IPS-20b (cell line): Measurements from ENCODE around the gene POU5F2.

Experiments
- H3K27ac ChIP-seq: one replicate; pipeline ENCODE4 v1.5.1; 2013; ENCODE audit warnings: low read length
- H3K27me3 ChIP-seq: 2 replicates; pipeline ENCODE4 v1.6.1; 2013; ENCODE audit warnings: mild to moderate bottlenecking, low read length, inconsistent platforms; ENCODE audit not compliant: insufficient read depth
- H3K36me3 ChIP-seq: 2 replicates; pipeline ENCODE4 v1.6.1; 2013; ENCODE audit warnings: low read depth, mild to moderate bottlenecking, inconsistent platforms, low read length, moderate library complexity; ENCODE audit not compliant: insufficient read depth
- H3K4me1 ChIP-seq: 2 replicates; pipeline ENCODE4 v1.6.1; 2013; ENCODE audit warnings: mild to moderate bottlenecking, control low read depth, inconsistent platforms, low read length, moderate library complexity; ENCODE audit not compliant: insufficient read depth
- H3K4me3 ChIP-seq: 2 replicates; pipeline ENCODE4 v1.5.1; 2013; ENCODE audit warnings: mild to moderate bottlenecking, low read length, inconsistent platforms
- H3K9ac ChIP-seq: 2 replicates; pipeline ENCODE4 v1.6.1; 2013; ENCODE audit warnings: low read depth, mild to moderate bottlenecking, inconsistent platforms, low read length, moderate library complexity
- H3K9me3 ChIP-seq: 2 replicates; pipeline ENCODE4 v1.6.1; 2013; ENCODE audit warnings: mild to moderate bottlenecking, low read depth, low read length, inconsistent platforms; ENCODE audit not compliant: insufficient read depth

The POU5F2 gene

DNA sequence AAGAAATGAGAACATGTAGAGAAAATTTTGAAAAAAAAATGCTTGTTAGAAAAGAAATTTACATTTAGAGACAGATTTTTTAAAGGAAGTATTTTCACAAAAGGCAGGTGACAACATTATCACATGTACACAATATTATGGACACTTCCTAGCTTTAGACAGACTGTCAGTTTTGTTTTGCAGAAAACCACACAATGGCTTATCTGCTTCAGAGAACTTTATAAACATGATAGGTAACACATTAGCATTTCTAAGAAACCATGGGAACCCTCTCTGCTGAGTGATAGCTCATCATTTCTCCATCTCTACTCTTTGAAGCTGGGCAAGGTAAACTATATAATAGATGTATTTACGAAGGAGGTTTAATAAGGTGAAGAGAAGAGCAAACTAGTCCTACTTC lies 25.6 kb downstream of the POU5F2 start:
- H3K27ac ChIP-seq, result no peak overlapping the region
- no peaks in the 10 kb centered on the region for H3K9me3 ChIP-seq
- H3K4me3 ChIP-seq, result no peak overlapping the region
- no peaks in the 10 kb centered on the region for H3K27me3 ChIP-seq
- H3K4me1 ChIP-seq, result peaks cover 6% of the 10 kb centered on the region; the same call in 1 of the 2 replicates
- no peaks in the 10 kb centered on the region for H3K36me3 ChIP-seq
- H3K9ac ChIP-seq, result no peak overlapping the region

DNA sequence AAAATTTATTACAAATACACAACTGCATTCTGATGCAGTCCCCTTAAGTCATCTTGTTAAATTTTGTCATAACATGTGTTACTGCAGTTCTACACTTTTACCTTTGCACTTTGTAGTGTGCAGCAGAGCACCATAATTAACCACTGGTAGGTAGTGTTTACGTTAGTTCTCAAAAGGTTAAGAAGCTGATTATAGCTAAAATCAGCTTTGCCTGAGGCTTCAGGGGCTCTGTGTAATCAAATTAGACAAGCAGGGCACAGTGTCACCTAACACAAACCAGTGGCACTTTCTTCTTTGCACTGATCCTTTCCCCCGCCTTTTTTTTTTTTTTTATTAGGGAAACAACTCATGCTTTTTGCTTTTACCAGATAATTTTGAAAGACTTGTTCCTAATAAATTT lies 26.1 kb downstream of the POU5F2 start:
- no peak overlapping the region for H3K27ac ChIP-seq
- no peaks in the 10 kb centered on the region for H3K27me3 ChIP-seq
- no peak overlapping the region for H3K4me3 ChIP-seq
- H3K9me3 ChIP-seq, result no peaks in the 10 kb centered on the region
- H3K9ac ChIP-seq, result no peak overlapping the region
- H3K36me3 ChIP-seq, result no peaks in the 10 kb centered on the region
- peaks cover 6% of the 10 kb centered on the region; the same call in 1 of the 2 replicates for H3K4me1 ChIP-seq

DNA sequence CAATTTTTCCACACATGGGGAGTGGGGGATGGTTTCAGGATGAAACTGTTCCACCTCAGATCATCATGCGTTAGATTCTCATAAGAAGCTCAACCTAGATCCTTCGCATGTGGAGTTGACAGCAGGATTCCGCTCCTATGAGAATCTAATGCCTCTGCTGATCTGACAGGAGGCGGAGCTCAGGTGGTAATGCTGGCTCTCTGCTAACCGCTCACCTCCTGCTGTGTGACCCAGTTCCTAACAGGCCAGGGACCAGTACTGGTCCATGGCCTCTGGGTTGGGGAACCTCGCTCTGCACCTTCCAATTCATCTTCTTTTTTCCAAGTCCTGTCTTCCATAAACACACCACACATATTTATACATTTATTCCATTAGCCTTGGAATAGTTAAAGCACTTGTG lies 33.0 kb downstream of the POU5F2 start:
- Histone ChIP-seq H3K9ac (no peak overlapping the region), H3K27me3 (no peaks in the 10 kb centered on the region), H3K27ac (no peak overlapping the region), H3K4me3 (no peak overlapping the region), H3K9me3 (no peaks in the 10 kb centered on the region), H3K36me3 (no peaks in the 10 kb centered on the region), H3K4me1 (no peaks in the 10 kb centered on the region)

DNA sequence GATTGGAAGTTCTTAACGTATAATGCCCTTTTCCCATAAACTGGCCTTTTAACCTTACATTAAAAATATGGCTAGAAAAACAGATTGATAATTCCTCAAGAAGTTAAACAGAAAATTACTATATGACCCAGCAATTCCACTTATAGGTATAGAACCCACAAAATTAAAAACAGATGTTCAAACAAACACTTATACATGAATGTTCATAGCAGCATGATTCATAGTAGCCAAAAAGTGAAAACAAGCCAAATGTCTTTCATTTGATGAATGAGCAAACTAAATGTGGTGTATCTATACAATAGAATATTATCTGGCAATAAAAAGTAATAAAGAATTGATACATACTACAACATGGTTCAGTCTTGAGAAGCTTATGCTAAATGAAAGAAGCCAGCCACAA lies 35.5 kb downstream of the POU5F2 start:
- Histone ChIP-seq H3K36me3 (no peaks in the 10 kb centered on the region), H3K9me3 (no peaks in the 10 kb centered on the region), H3K9ac (no peak overlapping the region), H3K27ac (no peak overlapping the region), H3K27me3 (no peaks in the 10 kb centered on the region), H3K4me1 (no peaks in the 10 kb centered on the region), H3K4me3 (no peak overlapping the region)

DNA sequence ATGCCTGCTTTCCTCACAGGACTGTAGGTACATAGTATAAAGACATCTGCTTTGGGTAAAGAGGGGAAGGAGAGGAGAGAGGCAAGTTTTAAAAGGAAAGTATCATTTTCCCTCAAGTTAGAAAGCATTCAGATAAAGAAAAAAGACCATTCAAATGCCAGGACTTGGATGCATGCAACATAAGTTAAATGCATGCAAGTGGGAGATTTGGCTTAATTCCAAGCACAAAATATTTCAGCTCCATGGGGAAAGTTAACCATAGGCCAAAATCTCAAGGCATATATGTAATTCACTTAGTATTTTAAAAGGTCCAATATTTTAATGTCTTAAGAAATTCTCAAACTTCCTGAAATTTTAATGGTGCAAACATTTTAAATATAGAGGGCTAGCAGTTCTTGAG lies 36.4 kb downstream of the POU5F2 start:
- H3K27ac ChIP-seq, result no peak overlapping the region
- no peaks in the 10 kb centered on the region for H3K27me3 ChIP-seq
- no peaks in the 10 kb centered on the region for H3K4me1 ChIP-seq
- H3K36me3 ChIP-seq, result no peaks in the 10 kb centered on the region
- no peak overlapping the region for H3K4me3 ChIP-seq
- H3K9me3 ChIP-seq, result no peaks in the 10 kb centered on the region
- no peak overlapping the region for H3K9ac ChIP-seq

DNA sequence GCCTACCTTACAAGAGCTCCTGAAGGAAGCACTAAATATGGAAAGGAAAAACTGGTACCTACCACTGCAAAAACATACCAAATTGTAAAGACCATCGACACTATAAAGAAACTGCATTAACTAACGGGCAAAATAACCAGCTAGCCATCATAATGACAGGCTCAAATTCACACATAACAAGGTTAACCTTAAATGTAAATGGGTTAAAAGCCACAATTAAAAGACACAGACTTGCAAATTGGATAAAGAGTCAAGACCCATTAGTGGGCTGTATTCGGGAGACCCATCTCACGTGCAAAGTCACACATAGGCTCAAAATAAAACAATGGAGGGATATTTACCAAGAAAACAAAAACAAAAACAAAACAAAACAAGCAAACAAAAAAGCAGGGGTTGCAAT lies 49.4 kb downstream of the POU5F2 start:
- no peak overlapping the region for H3K4me3 ChIP-seq
- no peaks in the 10 kb centered on the region; the same call in 1 of the 2 replicates for H3K9me3 ChIP-seq
- H3K9ac ChIP-seq, result no peak overlapping the region
- H3K27ac ChIP-seq, result no peak overlapping the region
- H3K27me3 ChIP-seq, result no peaks in the 10 kb centered on the region
- no peaks in the 10 kb centered on the region for H3K36me3 ChIP-seq
- H3K4me1 ChIP-seq, result no peaks in the 10 kb centered on the region
